SK-N-SH (cell line): ENCODE data around the gene FYN. TPM values are rescaled to one million over a fixed set of nuclear protein-coding genes. Genes with fewer than 3 reads are reported as not detected.

ENCODE experiments used
- CTCF ChIA-PET: fragments of 300-600, 350-600 bp; formaldehyde crosslinking; extraction: SDS; loops from one replicate; lab custom pipeline; 2021; lab: Yijun Ruan, JAX
- POLR2A ChIA-PET: fragments of 350-600 bp; sonication (Branson Sonifier 250); formaldehyde crosslinking; extraction: SDS; loops from one replicate; lab custom pipeline; 2020; ENCODE audit warnings: antibody characterized with exemption, inconsistent platforms; lab: Yijun Ruan, JAX
- DNase-seq: peaks from one replicate; pipeline ENCODE4 v3.0.0; 2012
- H2AFZ ChIP-seq: fragments of 200-600 bp; sonication (generic); 2 replicates; pipeline ENCODE4 v1.8.1; 2016; ENCODE audit warnings: antibody characterized with exemption, mild to moderate bottlenecking, low read depth
- H3F3A ChIP-seq: fragments of 200-600 bp; sonication (generic); replicated peaks from 2 replicates; pipeline ENCODE3; 2016; ENCODE audit warnings: antibody characterized with exemption, mild to moderate bottlenecking; ENCODE audit not compliant: insufficient read depth
- H3K27ac ChIP-seq, 2 experiments: fragments of 200-500 bp in 1 of 2; fragments of 200-600 bp in 1 of 2; sonication (Bioruptor generic) in 1 of 2; sonication (generic), shearing (Covaris generic) in 1 of 2; 2 replicates each; pipeline versions ENCODE4 v1.5.1 to v1.6.1; 2014 to 2016; ENCODE audit warnings: low read depth in 2 of 2, inconsistent platforms in 1 of 2, low read length in 1 of 2, mild to moderate bottlenecking in 1 of 2, mixed read lengths in 1 of 2
- H3K27me3 ChIP-seq: fragments of 200-600 bp; sonication (generic), shearing (Covaris generic); 2 replicates; pipeline ENCODE4 v1.6.1; 2016; ENCODE audit warnings: mixed run types; ENCODE audit not compliant: insufficient read depth
- H3K36me3 ChIP-seq, 2 experiments: fragments of 200-500 bp in 1 of 2; fragments of 200-600 bp in 1 of 2; sonication (Bioruptor generic) in 1 of 2; sonication (generic) in 1 of 2; replicated peaks in 1 of 2; 2 replicates each; pipeline versions ENCODE3 to v1.5.1; 2014 to 2016; ENCODE audit warnings: low read length in 1 of 2, mild to moderate bottlenecking in 1 of 2; ENCODE audit not compliant: insufficient read depth in 2 of 2, control insufficient read depth in 1 of 2
- H3K4me1 ChIP-seq, 2 experiments: fragments of 200-500 bp in 1 of 2; fragments of 200-600 bp in 1 of 2; sonication (Bioruptor generic) in 1 of 2; sonication (generic), shearing (Covaris generic) in 1 of 2; 2 replicates each; pipeline versions ENCODE4 v1.5.1 to v1.6.1; 2014 to 2016; ENCODE audit warnings: low read depth in 1 of 2, low read length in 1 of 2, mixed run types in 1 of 2; ENCODE audit not compliant: insufficient read depth in 2 of 2, control insufficient read depth in 1 of 2
- H3K4me2 ChIP-seq: fragments of 200-600 bp; sonication (generic), shearing (Covaris generic); 2 replicates; pipeline ENCODE4 v1.6.1; 2017; ENCODE audit warnings: mixed run types
- H3K4me3 ChIP-seq, 2 experiments: fragments of 200-500 bp in 1 of 2; fragments of 200-600 bp in 1 of 2; sonication (Bioruptor generic) in 1 of 2; sonication (generic), shearing (Covaris generic) in 1 of 2; 2 replicates each; pipeline versions ENCODE4 v1.5.1 to v1.8.1; 2014 to 2016; ENCODE audit warnings: low read depth in 2 of 2, inconsistent platforms in 1 of 2, low read length in 1 of 2, mild to moderate bottlenecking in 1 of 2, mixed read lengths in 1 of 2, moderate library complexity in 1 of 2
- H3K79me2 ChIP-seq: fragments of 200-600 bp; sonication (generic); 2 replicates; pipeline ENCODE4 v1.8.1; 2017; ENCODE audit warnings: mild to moderate bottlenecking; ENCODE audit not compliant: insufficient read depth
- H3K9ac ChIP-seq: fragments of 200-600 bp; sonication (generic); 2 replicates; pipeline ENCODE4 v1.6.1; 2017; ENCODE audit warnings: mixed run types
- H3K9me2 ChIP-seq: fragments of 200-600 bp; sonication (generic); 2 replicates; pipeline ENCODE4 v1.6.1; 2017; ENCODE audit warnings: mixed run types
- H3K9me3 ChIP-seq: fragments of 200-600 bp; sonication (generic); 2 replicates; pipeline ENCODE4 v1.6.1; 2017; ENCODE audit warnings: mixed run types, mild to moderate bottlenecking, moderate library complexity
- H4K20me1 ChIP-seq: fragments of 200-600 bp; sonication (generic); 2 replicates; pipeline ENCODE4 v1.6.1; 2017; ENCODE audit warnings: mild to moderate bottlenecking, mixed run types; ENCODE audit not compliant: insufficient read depth
- ELF1 ChIP-seq: IDR thresholded peaks from 2 replicates; pipeline ENCODE4 v1.4.0; 2012
- EP300 ChIP-seq, 2 experiments: IDR thresholded peaks; 2 replicates each; pipeline versions ENCODE4 v1.4.0 to v1.6.1; 2012; ENCODE audit warnings: borderline replicate concordance in 1 of 2, low read depth in 1 of 2, low read length in 1 of 2
- FOXM1 ChIP-seq: IDR thresholded peaks from 2 replicates; pipeline ENCODE4 v1.4.0; 2012; ENCODE audit warnings: low read depth, mild to moderate bottlenecking
- GABPA ChIP-seq: IDR thresholded peaks from 2 replicates; pipeline ENCODE4 v1.4.0; 2012; ENCODE audit warnings: low read depth, mild to moderate bottlenecking
- GATA2 ChIP-seq: sonication (generic); formaldehyde crosslinking; IDR thresholded peaks from 2 replicates; pipeline ENCODE4 v1.5.0; 2020; ENCODE audit warnings: mild to moderate bottlenecking, missing genetic modification reagents
- MEF2A ChIP-seq: IDR thresholded peaks from 2 replicates; pipeline ENCODE4 v1.4.0; 2012; ENCODE audit warnings: low read depth, borderline replicate concordance
- MXI1 ChIP-seq: IDR thresholded peaks from 2 replicates; pipeline ENCODE4 v1.6.1; 2012; ENCODE audit warnings: mild to moderate bottlenecking, low read depth, low read length, improper control_type of control experiment
- NFIC ChIP-seq: IDR thresholded peaks from 2 replicates; pipeline ENCODE4 v1.4.0; 2012; ENCODE audit warnings: borderline replicate concordance
- NRF1 ChIP-seq: IDR thresholded peaks from 2 replicates; pipeline ENCODE4 v1.6.1; 2012; ENCODE audit warnings: low read depth, mild to moderate bottlenecking, low read length
- RAD21 ChIP-seq: IDR thresholded peaks from 2 replicates; pipeline ENCODE4 v1.6.1; 2012; ENCODE audit warnings: mild to moderate bottlenecking, low read length
- RFX5 ChIP-seq: IDR thresholded peaks from 2 replicates; pipeline ENCODE4 v1.6.1; 2012; ENCODE audit warnings: mild to moderate bottlenecking, improper control_type of control experiment, low read length
- SIN3A ChIP-seq: IDR thresholded peaks from 2 replicates; pipeline ENCODE4 v1.6.1; 2012; ENCODE audit warnings: low read depth, mild to moderate bottlenecking, low read length, moderate library complexity, borderline replicate concordance
- TCF12 ChIP-seq: IDR thresholded peaks from 2 replicates; pipeline ENCODE4 v1.4.0; 2012
- YY1 ChIP-seq: IDR thresholded peaks from 2 replicates; pipeline ENCODE4 v1.4.0; 2012; ENCODE audit warnings: low read depth, mild to moderate bottlenecking
- WGBS: methylation state at CpG from one replicate; pipeline ENCODE4 v1.1.6; 2017; ENCODE audit warnings: low lambda C conversion rate; 5-methylcytosine and 5-hydroxymethylcytosine counted together
- polyA plus RNA-seq, 3 experiments: library from polyadenylated mRNA; depleted of rRNA; stranded (reverse); fragments of >200 nt; gene quantifications; 2 replicates each; pipeline ENCODE4 v1.2.3, GENCODE V29; 2012
- TF ChIP-seq, protein P1 (sequence below): IDR thresholded peaks from 2 replicates; pipeline ENCODE4 v1.4.0; 2012; ENCODE audit warnings: low read depth, borderline replicate concordance
- TF ChIP-seq, protein P2 (sequence below): IDR thresholded peaks from 2 replicates; pipeline ENCODE4 v1.4.0; 2012; ENCODE audit warnings: low read depth, borderline replicate concordance
- TF ChIP-seq, protein P3 (sequence below): IDR thresholded peaks from 2 replicates; pipeline ENCODE4 v1.6.1; 2012; ENCODE audit warnings: mild to moderate bottlenecking, low read depth, low read length, moderate library complexity
- TF ChIP-seq, protein P4 (sequence below): IDR thresholded peaks from 2 replicates; pipeline ENCODE4 v1.4.0; 2012; ENCODE audit warnings: low read depth

The FYN gene
- polyA plus RNA-seq, 1 of the 3 experiments (the other 2 are of a cell fraction) = 31.0 TPM

DNA sequence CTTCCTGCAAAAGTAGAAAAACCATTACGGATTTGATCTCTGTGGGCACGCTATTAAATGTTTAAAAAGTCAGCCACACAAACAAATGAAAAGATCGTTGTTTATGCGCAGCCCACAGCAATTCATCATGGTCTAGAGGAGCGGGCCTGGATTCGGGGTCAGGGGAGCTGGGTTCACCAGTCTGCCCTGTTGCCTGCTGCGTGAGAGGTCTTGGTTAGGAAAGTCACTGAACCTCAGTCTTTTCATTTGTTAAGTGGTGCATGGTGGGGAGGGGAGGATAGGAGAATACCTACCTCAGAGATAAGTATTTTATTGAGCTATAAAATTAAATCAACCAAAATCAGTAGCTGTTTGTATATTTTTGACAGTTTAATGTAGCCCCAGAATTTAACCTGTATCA is 47.3 kb upstream of the FYN start:
- H2AFZ ChIP-seq = no peak overlapping the region
- POLR2A ChIA-PET = no interaction called here

DNA sequence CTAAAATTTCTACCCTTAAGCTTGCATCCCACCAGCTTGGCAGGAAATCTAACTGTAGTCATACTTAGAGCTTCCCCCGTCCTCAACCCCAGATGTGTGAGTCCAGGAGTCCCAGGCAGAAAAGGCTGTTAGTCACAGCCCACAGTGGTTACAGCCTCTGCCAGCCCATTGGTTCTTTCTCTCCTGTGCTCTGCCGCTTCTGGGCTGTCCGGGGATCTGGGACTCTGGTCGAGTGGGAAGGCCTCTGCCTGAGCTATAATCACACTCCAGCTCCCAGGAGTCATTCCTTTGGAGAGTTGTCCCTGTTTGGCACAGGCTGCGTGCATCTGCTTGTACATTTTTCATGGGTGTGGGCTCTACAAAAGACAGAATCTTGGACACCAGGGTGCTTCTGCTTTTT is 45.6 kb upstream of the FYN start:
- no peaks in the 10 kb centered on the region for H3K36me3 ChIP-seq
- ChIA-PET CTCF (no interaction called here), POLR2A (no interaction called here)
- H4K20me1 ChIP-seq = no peaks in the 10 kb centered on the region
- H3K4me2 ChIP-seq = no peak overlapping the region
- WGBS = 80% methylated on average over 4 of the region's 5 CpGs
- H2AFZ ChIP-seq = no peak overlapping the region
- H3F3A ChIP-seq = no peaks in the 10 kb centered on the region
- H3K9me3 ChIP-seq = no peaks in the 10 kb centered on the region
- H3K79me2 ChIP-seq = no peaks in the 10 kb centered on the region
- no peaks in the 10 kb centered on the region for H3K27me3 ChIP-seq
- H3K4me3 ChIP-seq = no peak overlapping the region
- no peaks in the 10 kb centered on the region for H3K9me2 ChIP-seq
- H3K27ac ChIP-seq = no peak overlapping the region
- TF ChIP-seq FOXM1 (no peak), RFX5 (no peak), GATA2 (CRISPR knock-in tag) (no peak), NFIC (no peak), RAD21 (no peak), MEF2A (no peak), YY1 (no peak), ELF1 (no peak), NRF1 (no peak), GABPA (no peak), TCF12 (no peak), MXI1 (no peak), EP300 (IDR thresholded peaks at IDR 0.05; ENCODE audit: borderline replicate concordance in 1 of 2, low read depth in 1 of 2, low read length in 1 of 2) (no peak)
- TF ChIP-seq, protein P1, sequence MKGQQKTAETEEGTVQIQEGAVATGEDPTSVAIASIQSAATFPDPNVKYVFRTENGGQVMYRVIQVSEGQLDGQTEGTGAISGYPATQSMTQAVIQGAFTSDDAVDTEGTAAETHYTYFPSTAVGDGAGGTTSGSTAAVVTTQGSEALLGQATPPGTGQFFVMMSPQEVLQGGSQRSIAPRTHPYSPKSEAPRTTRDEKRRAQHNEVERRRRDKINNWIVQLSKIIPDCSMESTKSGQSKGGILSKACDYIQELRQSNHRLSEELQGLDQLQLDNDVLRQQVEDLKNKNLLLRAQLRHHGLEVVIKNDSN = no peak
- TF ChIP-seq, protein P2, sequence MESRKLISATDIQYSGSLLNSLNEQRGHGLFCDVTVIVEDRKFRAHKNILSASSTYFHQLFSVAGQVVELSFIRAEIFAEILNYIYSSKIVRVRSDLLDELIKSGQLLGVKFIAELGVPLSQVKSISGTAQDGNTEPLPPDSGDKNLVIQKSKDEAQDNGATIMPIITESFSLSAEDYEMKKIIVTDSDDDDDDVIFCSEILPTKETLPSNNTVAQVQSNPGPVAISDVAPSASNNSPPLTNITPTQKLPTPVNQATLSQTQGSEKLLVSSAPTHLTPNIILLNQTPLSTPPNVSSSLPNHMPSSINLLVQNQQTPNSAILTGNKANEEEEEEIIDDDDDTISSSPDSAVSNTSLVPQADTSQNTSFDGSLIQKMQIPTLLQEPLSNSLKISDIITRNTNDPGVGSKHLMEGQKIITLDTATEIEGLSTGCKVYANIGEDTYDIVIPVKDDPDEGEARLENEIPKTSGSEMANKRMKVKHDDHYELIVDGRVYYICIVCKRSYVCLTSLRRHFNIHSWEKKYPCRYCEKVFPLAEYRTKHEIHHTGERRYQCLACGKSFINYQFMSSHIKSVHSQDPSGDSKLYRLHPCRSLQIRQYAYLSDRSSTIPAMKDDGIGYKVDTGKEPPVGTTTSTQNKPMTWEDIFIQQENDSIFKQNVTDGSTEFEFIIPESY = no peak
- TF ChIP-seq, protein P3, sequence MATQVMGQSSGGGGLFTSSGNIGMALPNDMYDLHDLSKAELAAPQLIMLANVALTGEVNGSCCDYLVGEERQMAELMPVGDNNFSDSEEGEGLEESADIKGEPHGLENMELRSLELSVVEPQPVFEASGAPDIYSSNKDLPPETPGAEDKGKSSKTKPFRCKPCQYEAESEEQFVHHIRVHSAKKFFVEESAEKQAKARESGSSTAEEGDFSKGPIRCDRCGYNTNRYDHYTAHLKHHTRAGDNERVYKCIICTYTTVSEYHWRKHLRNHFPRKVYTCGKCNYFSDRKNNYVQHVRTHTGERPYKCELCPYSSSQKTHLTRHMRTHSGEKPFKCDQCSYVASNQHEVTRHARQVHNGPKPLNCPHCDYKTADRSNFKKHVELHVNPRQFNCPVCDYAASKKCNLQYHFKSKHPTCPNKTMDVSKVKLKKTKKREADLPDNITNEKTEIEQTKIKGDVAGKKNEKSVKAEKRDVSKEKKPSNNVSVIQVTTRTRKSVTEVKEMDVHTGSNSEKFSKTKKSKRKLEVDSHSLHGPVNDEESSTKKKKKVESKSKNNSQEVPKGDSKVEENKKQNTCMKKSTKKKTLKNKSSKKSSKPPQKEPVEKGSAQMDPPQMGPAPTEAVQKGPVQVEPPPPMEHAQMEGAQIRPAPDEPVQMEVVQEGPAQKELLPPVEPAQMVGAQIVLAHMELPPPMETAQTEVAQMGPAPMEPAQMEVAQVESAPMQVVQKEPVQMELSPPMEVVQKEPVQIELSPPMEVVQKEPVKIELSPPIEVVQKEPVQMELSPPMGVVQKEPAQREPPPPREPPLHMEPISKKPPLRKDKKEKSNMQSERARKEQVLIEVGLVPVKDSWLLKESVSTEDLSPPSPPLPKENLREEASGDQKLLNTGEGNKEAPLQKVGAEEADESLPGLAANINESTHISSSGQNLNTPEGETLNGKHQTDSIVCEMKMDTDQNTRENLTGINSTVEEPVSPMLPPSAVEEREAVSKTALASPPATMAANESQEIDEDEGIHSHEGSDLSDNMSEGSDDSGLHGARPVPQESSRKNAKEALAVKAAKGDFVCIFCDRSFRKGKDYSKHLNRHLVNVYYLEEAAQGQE = no peak
- TF ChIP-seq, protein P4, sequence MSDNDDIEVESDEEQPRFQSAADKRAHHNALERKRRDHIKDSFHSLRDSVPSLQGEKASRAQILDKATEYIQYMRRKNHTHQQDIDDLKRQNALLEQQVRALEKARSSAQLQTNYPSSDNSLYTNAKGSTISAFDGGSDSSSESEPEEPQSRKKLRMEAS = no peak
- TF ChIP-seq, all 33 proteins: peak for 0
- Histone ChIP-seq H3K4me1 (no peaks in the 10 kb centered on the region; a peak in 1 of 4 replicates), H3K9ac (no peak overlapping the region)
- DNase-seq = no peak

More for the DNA sequence above, 47.3 kb upstream of the FYN start:
- H3K4me2 ChIP-seq = no peak overlapping the region
- no peaks in the 10 kb centered on the region for H3K9me3 ChIP-seq
- WGBS = 90% methylated on average over 7 of the region's 7 CpGs
- H4K20me1 ChIP-seq = no peaks in the 10 kb centered on the region
- CTCF ChIA-PET = interaction anchor here (0.6 to 0.9 kb wide), 2 partner anchors 8 to 192 kb away, joined by 3 read pairs; no protein-coding TSS in a partner anchor
- DNase-seq = no peak
- TF ChIP-seq FOXM1 (no peak), MXI1 (no peak), NRF1 (no peak), SIN3A (no peak)
- TF ChIP-seq, all 33 proteins: peak for 0
- Histone ChIP-seq H3K9ac (no peak overlapping the region), H3F3A (no peaks in the 10 kb centered on the region), H3K4me3 (no peak overlapping the region), H3K27ac (no peak overlapping the region), H3K79me2 (no peaks in the 10 kb centered on the region), H3K36me3 (no peaks in the 10 kb centered on the region), H3K4me1 (no peaks in the 10 kb centered on the region; a peak in 2 of 4 replicates), H3K9me2 (no peaks in the 10 kb centered on the region), H3K27me3 (no peaks in the 10 kb centered on the region)
